HL-60/S4 treated with retinoic acid at 250 ng/mL for 4 days and 3 days (cell line): Measurements from ENCODE around the gene KLHL13.

Source experiments
- in situ Hi-C: fragments of 300-500 bp; cut with MboI; formaldehyde crosslinking; loops from 2 replicates; pipeline ENCODE4 v1.7.0; 2022; ENCODE audit warnings: low sequenced_read_pairs

KLHL13 gene

GRCh38 chrX:117871796-117872195, 244.8 kb downstream of the KLHL13 start:
- in situ Hi-C loops: no loop called here

GRCh38 chrX:117860517-117860916, 256.1 kb downstream of the KLHL13 start:
- in situ Hi-C loops: no loop called here

DNA sequence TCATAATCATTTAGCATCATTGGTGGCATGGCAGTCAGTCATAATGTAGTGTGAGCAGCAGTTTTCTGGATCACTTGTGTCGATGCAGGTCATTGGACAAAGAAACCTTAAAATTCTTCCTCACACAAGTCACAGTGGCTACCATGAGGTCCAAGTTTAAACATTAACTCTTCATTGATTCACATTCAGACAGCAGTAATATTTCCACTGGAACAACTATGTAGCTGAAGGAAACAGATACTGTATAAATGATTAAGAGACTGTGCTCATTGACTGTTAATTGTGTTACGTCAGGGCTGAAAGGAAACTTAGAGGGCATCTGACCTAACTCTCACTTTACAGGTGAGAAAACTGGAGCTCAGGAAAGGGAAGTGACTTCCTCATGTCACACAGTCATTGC, 261.8 kb downstream of the KLHL13 start:
- in situ Hi-C loops: no loop called here

- in situ Hi-C loops: no loop called here
These were observed 265.6 kb downstream of the KLHL13 start for GRCh38 chrX:117851025-117851424.
